WTC11 (cell line): ENCODE results near the gene YPEL1. TPM values are rescaled to one million over a fixed set of nuclear protein-coding genes. Genes with fewer than 3 reads are reported as not detected.

ENCODE experiments used
- ATAC-seq: fragments of 200-7000 bp; cut with Tn5 transposase; 2 replicates; pipeline ENCODE4 v1.10.0; 2021; ENCODE audit warnings: mild to moderate bottlenecking, moderate library complexity
- CTCF ChIA-PET: fragments of 300-600 bp; sonication (Branson Sonifier 250); formaldehyde crosslinking; loops from one replicate; lab custom pipeline; 2021; ENCODE audit warnings: antibody characterized with exemption; lab: Charles Lee
- POLR2A ChIA-PET: fragments of 350-600 bp; sonication (Branson Sonifier 250); formaldehyde crosslinking; loops from one replicate; lab custom pipeline; 2021; ENCODE audit warnings: antibody characterized with exemption; lab: Charles Lee
- DNase-seq: peaks from one replicate; pipeline ENCODE4 v3.0.0; 2021; ENCODE audit warnings: low spot score
- H3K27ac Mint-ChIP-seq: 2 replicates; pipeline ENCODE4 v1.8.0; 2021; ENCODE audit warnings: mixed read lengths
- H3K27me3 Mint-ChIP-seq: 2 replicates; pipeline ENCODE4 v1.8.0; 2021; ENCODE audit warnings: low read depth, mild to moderate bottlenecking, moderate library complexity, mixed read lengths
- H3K36me3 Mint-ChIP-seq: 2 replicates; pipeline ENCODE4 v1.8.0; 2021; ENCODE audit warnings: mixed read lengths
- H3K4me1 Mint-ChIP-seq: 2 replicates; pipeline ENCODE4 v1.8.0; 2022; ENCODE audit warnings: mixed read lengths
- H3K4me3 Mint-ChIP-seq: 2 replicates; pipeline ENCODE4 v1.8.0; 2021; ENCODE audit warnings: mild to moderate bottlenecking, moderate library complexity, mixed read lengths
- H3K9me3 Mint-ChIP-seq: 2 replicates; pipeline ENCODE4 v1.8.0; 2021; ENCODE audit warnings: mixed read lengths
- AR ChIP-seq: fragments of 250-450 bp; sonication (Bioruptor Pico); IDR thresholded peaks from 2 replicates; pipeline ENCODE4 v1.9.0; 2021; ENCODE audit warnings: mild to moderate bottlenecking
- CTCF ChIP-seq: fragments of 200-600 bp; IDR thresholded peaks from 2 replicates; pipeline ENCODE4 v1.8.0; 2022; ENCODE audit warnings: antibody characterized with exemption
- ELF4 ChIP-seq: sonication (generic); formaldehyde crosslinking; IDR thresholded peaks from 2 replicates; pipeline ENCODE4 v1.8.1; 2022; ENCODE audit warnings: low read depth, mild to moderate bottlenecking, moderate library complexity, missing genetic modification reagents
- ETV6 ChIP-seq: sonication (generic); formaldehyde crosslinking; IDR thresholded peaks from 2 replicates; pipeline ENCODE4 v1.8.1; 2022; ENCODE audit warnings: mild to moderate bottlenecking, missing genetic modification reagents
- HMGA2 ChIP-seq: fragments of 250-450 bp; sonication (Bioruptor Pico); IDR thresholded peaks from 2 replicates; pipeline ENCODE4 v1.4.0; 2021; ENCODE audit warnings: mild to moderate bottlenecking, moderate library complexity
- JAZF1 ChIP-seq: fragments of 250-450 bp; sonication (Bioruptor Pico); IDR thresholded peaks from 2 replicates; pipeline ENCODE4 v1.9.0; 2021; ENCODE audit warnings: moderate library complexity, mild to moderate bottlenecking, inconsistent platforms
- JUN ChIP-seq: sonication (generic); formaldehyde crosslinking; IDR thresholded peaks from 2 replicates; pipeline ENCODE4 v1.8.0; 2023; ENCODE audit warnings: mild to moderate bottlenecking, missing genetic modification reagents
- MXD4 ChIP-seq: fragments of 250-450 bp; sonication (Bioruptor Pico); IDR thresholded peaks from 2 replicates; pipeline ENCODE4 v1.8.0; 2021; ENCODE audit warnings: mild to moderate bottlenecking, moderate library complexity, borderline replicate concordance
- MYBL2 ChIP-seq: sonication (generic); formaldehyde crosslinking; IDR thresholded peaks from 2 replicates; pipeline ENCODE4 v1.8.1; 2023; ENCODE audit warnings: mild to moderate bottlenecking, moderate library complexity, missing genetic modification reagents
- SMAD4 ChIP-seq: sonication (generic); formaldehyde crosslinking; IDR thresholded peaks from 2 replicates; pipeline ENCODE4 v1.8.0; 2022; ENCODE audit warnings: mild to moderate bottlenecking, missing genetic modification reagents
- SOX15 ChIP-seq: fragments of 250-450 bp; sonication (Bioruptor Pico); IDR thresholded peaks from 2 replicates; pipeline ENCODE4 v1.9.0; 2021; ENCODE audit warnings: mild to moderate bottlenecking
- STAT6 ChIP-seq: sonication (generic); formaldehyde crosslinking; conservative IDR thresholded peaks from 2 replicates; pipeline ENCODE4 v1.8.1; 2023; ENCODE audit warnings: mild to moderate bottlenecking, low read depth, missing genetic modification reagents, moderate library complexity
- TCF7 ChIP-seq: sonication (generic); formaldehyde crosslinking; IDR thresholded peaks from 2 replicates; pipeline ENCODE4 v1.8.0; 2022; ENCODE audit warnings: mild to moderate bottlenecking, low read depth, missing genetic modification reagents, moderate library complexity
- ZNF121 ChIP-seq: sonication (generic); formaldehyde crosslinking; IDR thresholded peaks from 2 replicates; pipeline ENCODE4 v1.8.0; 2023; ENCODE audit warnings: missing genetic modification reagents
- ZNF416 ChIP-seq: fragments of 250-450 bp; sonication (Bioruptor Pico); IDR thresholded peaks from 2 replicates; pipeline ENCODE4 v1.9.0; 2021; ENCODE audit warnings: mild to moderate bottlenecking, inconsistent platforms
- ZNF423 ChIP-seq: fragments of 250-450 bp; sonication (Bioruptor Pico); IDR thresholded peaks from 2 replicates; pipeline ENCODE4 v2.1.2; 2022; ENCODE audit warnings: mild to moderate bottlenecking, moderate library complexity
- total RNA-seq: library from RNA; stranded (reverse); gene quantifications from 3 replicates; pipeline ENCODE4 v1.2.3, GENCODE V29; 2021
- TF ChIP-seq, protein P1 (sequence below): sonication (generic); formaldehyde crosslinking; IDR thresholded peaks from 2 replicates; pipeline ENCODE4 v1.8.1; 2023; ENCODE audit warnings: mild to moderate bottlenecking, missing genetic modification reagents, moderate library complexity
- TF ChIP-seq, protein P2 (sequence below): sonication (generic); formaldehyde crosslinking; IDR thresholded peaks from 2 replicates; pipeline ENCODE4 v1.8.1; 2022; ENCODE audit warnings: mild to moderate bottlenecking, missing genetic modification reagents, moderate library complexity, borderline replicate concordance
- TF ChIP-seq, protein P3 (sequence below): fragments of 250-450 bp; sonication (Bioruptor Pico); IDR thresholded peaks from 2 replicates; pipeline ENCODE4 v1.9.0; 2021; ENCODE audit warnings: moderate library complexity, mild to moderate bottlenecking, inconsistent platforms, borderline replicate concordance
- TF ChIP-seq, protein P4 (sequence below): sonication (generic); formaldehyde crosslinking; IDR thresholded peaks from 2 replicates; pipeline ENCODE4 v1.8.0; 2022; ENCODE audit warnings: mild to moderate bottlenecking, missing genetic modification reagents
- TF ChIP-seq, protein P5 (sequence below): sonication (generic); formaldehyde crosslinking; IDR thresholded peaks from 2 replicates; pipeline ENCODE4 v1.8.1; 2022; ENCODE audit warnings: missing genetic modification reagents, borderline replicate concordance

Gene YPEL1
- total RNA-seq, 1 experiment from 2014 or later: 7.7 TPM

- peak; percentile 76 for ATAC-seq
- ChIA-PET CTCF (interaction anchor here (0.8 to 1.6 kb wide), 3 partner anchors 28 to 253 kb away, joined by 3 to 7 read pairs (median 3); partner anchors contain the start of gene PPM1F), POLR2A (interaction anchor here (1.1 kb wide), 1 partner anchor 46 kb away, joined by 3 read pairs; no protein-coding TSS in a partner anchor)
- Mint-ChIP-seq H3K9me3 (no peaks in the 10 kb centered on the region), H3K4me1 (no peaks in the 10 kb centered on the region), H3K4me3 (no peak overlapping the region), H3K27me3 (no peaks in the 10 kb centered on the region), H3K27ac (0 out of 2 replicates have a peak overlapping the region, but pooled peaks have one; percentile 16), H3K36me3 (peaks cover 28% of the 10 kb centered on the region)
- peak; percentile 47 for DNase-seq
- TF ChIP-seq ZNF416 (CRISPR knock-in tag) (no peak), CTCF (no peak), ZNF121 (CRISPR knock-in tag) (peak; percentile 90)
- TF ChIP-seq, protein P1, sequence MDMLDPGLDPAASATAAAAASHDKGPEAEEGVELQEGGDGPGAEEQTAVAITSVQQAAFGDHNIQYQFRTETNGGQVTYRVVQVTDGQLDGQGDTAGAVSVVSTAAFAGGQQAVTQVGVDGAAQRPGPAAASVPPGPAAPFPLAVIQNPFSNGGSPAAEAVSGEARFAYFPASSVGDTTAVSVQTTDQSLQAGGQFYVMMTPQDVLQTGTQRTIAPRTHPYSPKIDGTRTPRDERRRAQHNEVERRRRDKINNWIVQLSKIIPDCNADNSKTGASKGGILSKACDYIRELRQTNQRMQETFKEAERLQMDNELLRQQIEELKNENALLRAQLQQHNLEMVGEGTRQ (CRISPR knock-in tag): no peak
- TF ChIP-seq, all 79 proteins: peak for 1
Observed at GRCh38 chr22:21698430-21699329, 36.9 kb downstream of the YPEL1 start.

- Mint-ChIP-seq H3K4me3 (no peak overlapping the region), H3K27me3 (no peaks in the 10 kb centered on the region), H3K36me3 (peaks cover 28% of the 10 kb centered on the region), H3K4me1 (no peaks in the 10 kb centered on the region), H3K27ac (no peak overlapping the region), H3K9me3 (no peaks in the 10 kb centered on the region)
- CTCF ChIA-PET: interaction anchor here (1.1 to 1.6 kb wide), 3 partner anchors 16 to 254 kb away, joined by 3 to 7 read pairs (median 3); partner anchors contain the start of gene PPM1F
- ATAC-seq (no peak), DNase-seq (no peak)
- POLR2A ChIA-PET: interaction anchor here (1.1 kb wide), 1 partner anchor 46 kb away, joined by 3 read pairs; no protein-coding TSS in a partner anchor
- no peak for TF ChIP-seq ZNF423 (CRISPR knock-in tag)
- no peak for TF ChIP-seq HMGA2 (CRISPR knock-in tag)
- no peak for TF ChIP-seq SOX15 (CRISPR knock-in tag)
- TF ChIP-seq, protein P2, sequence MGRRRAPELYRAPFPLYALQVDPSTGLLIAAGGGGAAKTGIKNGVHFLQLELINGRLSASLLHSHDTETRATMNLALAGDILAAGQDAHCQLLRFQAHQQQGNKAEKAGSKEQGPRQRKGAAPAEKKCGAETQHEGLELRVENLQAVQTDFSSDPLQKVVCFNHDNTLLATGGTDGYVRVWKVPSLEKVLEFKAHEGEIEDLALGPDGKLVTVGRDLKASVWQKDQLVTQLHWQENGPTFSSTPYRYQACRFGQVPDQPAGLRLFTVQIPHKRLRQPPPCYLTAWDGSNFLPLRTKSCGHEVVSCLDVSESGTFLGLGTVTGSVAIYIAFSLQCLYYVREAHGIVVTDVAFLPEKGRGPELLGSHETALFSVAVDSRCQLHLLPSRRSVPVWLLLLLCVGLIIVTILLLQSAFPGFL (CRISPR knock-in tag): no peak
- no peak for TF ChIP-seq STAT6
- TF ChIP-seq, protein P3, sequence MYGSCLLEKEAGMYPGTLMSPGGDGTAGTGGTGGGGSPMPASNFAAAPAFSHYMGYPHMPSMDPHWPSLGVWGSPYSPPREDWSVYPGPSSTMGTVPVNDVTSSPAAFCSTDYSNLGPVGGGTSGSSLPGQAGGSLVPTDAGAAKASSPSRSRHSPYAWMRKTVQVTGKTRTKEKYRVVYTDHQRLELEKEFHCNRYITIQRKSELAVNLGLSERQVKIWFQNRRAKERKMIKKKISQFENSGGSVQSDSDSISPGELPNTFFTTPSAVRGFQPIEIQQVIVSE: no peak
- TF ChIP-seq JUN (CRISPR knock-in tag): no peak
- no peak for TF ChIP-seq SMAD4 (CRISPR knock-in tag)
- TF ChIP-seq, protein P4, sequence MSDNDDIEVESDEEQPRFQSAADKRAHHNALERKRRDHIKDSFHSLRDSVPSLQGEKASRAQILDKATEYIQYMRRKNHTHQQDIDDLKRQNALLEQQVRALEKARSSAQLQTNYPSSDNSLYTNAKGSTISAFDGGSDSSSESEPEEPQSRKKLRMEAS (CRISPR knock-in tag): no peak
- TF ChIP-seq JAZF1: no peak
- no peak for TF ChIP-seq AR
- TF ChIP-seq ELF4 (CRISPR knock-in tag): no peak
- TF ChIP-seq TCF7 (CRISPR knock-in tag): no peak
- no peak for TF ChIP-seq ETV6
- no peak for TF ChIP-seq MXD4 (CRISPR knock-in tag)
- TF ChIP-seq, protein P5, sequence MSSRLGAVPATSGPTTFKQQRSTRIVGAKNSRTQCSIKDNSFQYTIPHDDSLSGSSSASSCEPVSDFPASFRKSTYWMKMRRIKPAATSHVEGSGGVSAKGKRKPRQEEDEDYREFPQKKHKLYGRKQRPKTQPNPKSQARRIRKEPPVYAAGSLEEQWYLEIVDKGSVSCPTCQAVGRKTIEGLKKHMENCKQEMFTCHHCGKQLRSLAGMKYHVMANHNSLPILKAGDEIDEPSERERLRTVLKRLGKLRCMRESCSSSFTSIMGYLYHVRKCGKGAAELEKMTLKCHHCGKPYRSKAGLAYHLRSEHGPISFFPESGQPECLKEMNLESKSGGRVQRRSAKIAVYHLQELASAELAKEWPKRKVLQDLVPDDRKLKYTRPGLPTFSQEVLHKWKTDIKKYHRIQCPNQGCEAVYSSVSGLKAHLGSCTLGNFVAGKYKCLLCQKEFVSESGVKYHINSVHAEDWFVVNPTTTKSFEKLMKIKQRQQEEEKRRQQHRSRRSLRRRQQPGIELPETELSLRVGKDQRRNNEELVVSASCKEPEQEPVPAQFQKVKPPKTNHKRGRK: no peak
- no peak for TF ChIP-seq MYBL2 (CRISPR knock-in tag)
Observed at GRCh38 chr22:21697880-21698279, 37.7 kb downstream of the YPEL1 start.
